WTC11 (cell line): ENCODE measurements around the gene GREB1. TPM values are rescaled to one million over a fixed set of nuclear protein-coding genes. Genes with fewer than 3 reads are reported as not detected.

ENCODE experiments used
- AR ChIP-seq: fragments of 250-450 bp; sonication (Bioruptor Pico); IDR thresholded peaks from 2 replicates; pipeline ENCODE4 v1.9.0; 2021; ENCODE audit warnings: mild to moderate bottlenecking
- CREM ChIP-seq: sonication (generic); formaldehyde crosslinking; IDR thresholded peaks from 2 replicates; pipeline ENCODE4 v1.8.1; 2022; ENCODE audit warnings: mild to moderate bottlenecking, missing genetic modification reagents, moderate library complexity
- EMX1 ChIP-seq: fragments of 250-450 bp; sonication (Bioruptor Pico); IDR thresholded peaks from 2 replicates; pipeline ENCODE4 v1.8.0; 2021; ENCODE audit warnings: mild to moderate bottlenecking
- ESRRA ChIP-seq: sonication (generic); formaldehyde crosslinking; IDR thresholded peaks from 2 replicates; pipeline ENCODE4 v1.8.1; 2022; ENCODE audit warnings: mild to moderate bottlenecking, missing genetic modification reagents, borderline replicate concordance
- FOXK1 ChIP-seq: sonication (generic); formaldehyde crosslinking; IDR thresholded peaks from 2 replicates; pipeline ENCODE4 v1.8.0; 2022; ENCODE audit warnings: mild to moderate bottlenecking, moderate library complexity, missing genetic modification reagents
- GTF2I ChIP-seq: fragments of 250-450 bp; sonication (Bioruptor Pico); conservative IDR thresholded peaks from 2 replicates; pipeline ENCODE4 v1.4.0; 2021; ENCODE audit warnings: mild to moderate bottlenecking
- IRF2 ChIP-seq: sonication (generic); formaldehyde crosslinking; IDR thresholded peaks from 2 replicates; pipeline ENCODE4 v1.8.0; 2022; ENCODE audit warnings: low read depth, missing genetic modification reagents, borderline replicate concordance
- JUN ChIP-seq: sonication (generic); formaldehyde crosslinking; IDR thresholded peaks from 2 replicates; pipeline ENCODE4 v1.8.0; 2023; ENCODE audit warnings: mild to moderate bottlenecking, missing genetic modification reagents
- MXD4 ChIP-seq: fragments of 250-450 bp; sonication (Bioruptor Pico); IDR thresholded peaks from 2 replicates; pipeline ENCODE4 v1.8.0; 2021; ENCODE audit warnings: mild to moderate bottlenecking, moderate library complexity, borderline replicate concordance
- NR1H2 ChIP-seq: sonication (generic); formaldehyde crosslinking; IDR thresholded peaks from 2 replicates; pipeline ENCODE4 v1.9.0; 2021; ENCODE audit warnings: mild to moderate bottlenecking, moderate library complexity, missing genetic modification reagents
- NR2C2 ChIP-seq: sonication (generic); formaldehyde crosslinking; IDR thresholded peaks from 2 replicates; pipeline ENCODE4 v1.8.0; 2022; ENCODE audit warnings: mild to moderate bottlenecking, missing genetic modification reagents
- PRDM15 ChIP-seq: sonication (generic); formaldehyde crosslinking; IDR thresholded peaks from 2 replicates; pipeline ENCODE4 v1.8.0; 2022; ENCODE audit warnings: missing genetic modification reagents
- SMAD4 ChIP-seq: sonication (generic); formaldehyde crosslinking; IDR thresholded peaks from 2 replicates; pipeline ENCODE4 v1.8.0; 2022; ENCODE audit warnings: mild to moderate bottlenecking, missing genetic modification reagents
- TCF7 ChIP-seq: sonication (generic); formaldehyde crosslinking; IDR thresholded peaks from 2 replicates; pipeline ENCODE4 v1.8.0; 2022; ENCODE audit warnings: mild to moderate bottlenecking, low read depth, missing genetic modification reagents, moderate library complexity
- TEAD1 ChIP-seq: sonication (generic); formaldehyde crosslinking; IDR thresholded peaks from 2 replicates; pipeline ENCODE4 v1.8.0; 2022; ENCODE audit warnings: mild to moderate bottlenecking, missing genetic modification reagents
- TEAD4 ChIP-seq: sonication (generic); formaldehyde crosslinking; IDR thresholded peaks from 2 replicates; pipeline ENCODE4 v1.8.0; 2022; ENCODE audit warnings: mild to moderate bottlenecking, missing genetic modification reagents
- USF1 ChIP-seq: sonication (generic); formaldehyde crosslinking; IDR thresholded peaks from 2 replicates; pipeline ENCODE4 v1.8.0; 2022; ENCODE audit warnings: mild to moderate bottlenecking, missing genetic modification reagents
- ZBTB21 ChIP-seq: sonication (generic); formaldehyde crosslinking; IDR thresholded peaks from 2 replicates; pipeline ENCODE4 v1.8.1; 2023; ENCODE audit warnings: mild to moderate bottlenecking, missing genetic modification reagents, borderline replicate concordance
- ZNF138 ChIP-seq: sonication (generic); formaldehyde crosslinking; conservative IDR thresholded peaks from 2 replicates; pipeline ENCODE4 v1.8.1; 2022; ENCODE audit warnings: mild to moderate bottlenecking, moderate library complexity, missing genetic modification reagents
- ZNF263 ChIP-seq: sonication (generic); formaldehyde crosslinking; IDR thresholded peaks from 2 replicates; pipeline ENCODE4 v1.8.1; 2022; ENCODE audit warnings: low read depth, mild to moderate bottlenecking, moderate library complexity, missing genetic modification reagents
- ZNF317 ChIP-seq: sonication (generic); formaldehyde crosslinking; IDR thresholded peaks from 2 replicates; pipeline ENCODE4 v1.8.1; 2023; ENCODE audit warnings: low read depth, mild to moderate bottlenecking, moderate library complexity, missing genetic modification reagents, borderline replicate concordance
- ZNF671 ChIP-seq: fragments of 250-450 bp; sonication (Bioruptor Pico); IDR thresholded peaks from 2 replicates; pipeline ENCODE4 v1.8.0; 2021; ENCODE audit warnings: mild to moderate bottlenecking
- total RNA-seq: library from RNA; stranded (reverse); gene quantifications from 3 replicates; pipeline ENCODE4 v1.2.3, GENCODE V29; 2021
- TF ChIP-seq, protein P1 (sequence below): sonication (generic); formaldehyde crosslinking; IDR thresholded peaks from 2 replicates; pipeline ENCODE4 v1.8.1; 2023; ENCODE audit warnings: mild to moderate bottlenecking, moderate library complexity, missing genetic modification reagents
- TF ChIP-seq, protein P2 (sequence below): fragments of 250-450 bp; sonication (Bioruptor Pico); IDR thresholded peaks from 2 replicates; pipeline ENCODE4 v1.9.0; 2021; ENCODE audit warnings: moderate library complexity, mild to moderate bottlenecking, inconsistent platforms, borderline replicate concordance
- TF ChIP-seq, protein P3 (sequence below): sonication (generic); formaldehyde crosslinking; IDR thresholded peaks from 2 replicates; pipeline ENCODE4 v1.8.1; 2023; ENCODE audit warnings: mild to moderate bottlenecking, missing genetic modification reagents, moderate library complexity
- TF ChIP-seq, protein P4 (sequence below): sonication (generic); formaldehyde crosslinking; IDR thresholded peaks from 2 replicates; pipeline ENCODE4 v1.8.1; 2023; ENCODE audit warnings: mild to moderate bottlenecking, missing genetic modification reagents

GREB1 gene
- total RNA-seq, 1 experiment from 2014 or later: 35.7 TPM

DNA sequence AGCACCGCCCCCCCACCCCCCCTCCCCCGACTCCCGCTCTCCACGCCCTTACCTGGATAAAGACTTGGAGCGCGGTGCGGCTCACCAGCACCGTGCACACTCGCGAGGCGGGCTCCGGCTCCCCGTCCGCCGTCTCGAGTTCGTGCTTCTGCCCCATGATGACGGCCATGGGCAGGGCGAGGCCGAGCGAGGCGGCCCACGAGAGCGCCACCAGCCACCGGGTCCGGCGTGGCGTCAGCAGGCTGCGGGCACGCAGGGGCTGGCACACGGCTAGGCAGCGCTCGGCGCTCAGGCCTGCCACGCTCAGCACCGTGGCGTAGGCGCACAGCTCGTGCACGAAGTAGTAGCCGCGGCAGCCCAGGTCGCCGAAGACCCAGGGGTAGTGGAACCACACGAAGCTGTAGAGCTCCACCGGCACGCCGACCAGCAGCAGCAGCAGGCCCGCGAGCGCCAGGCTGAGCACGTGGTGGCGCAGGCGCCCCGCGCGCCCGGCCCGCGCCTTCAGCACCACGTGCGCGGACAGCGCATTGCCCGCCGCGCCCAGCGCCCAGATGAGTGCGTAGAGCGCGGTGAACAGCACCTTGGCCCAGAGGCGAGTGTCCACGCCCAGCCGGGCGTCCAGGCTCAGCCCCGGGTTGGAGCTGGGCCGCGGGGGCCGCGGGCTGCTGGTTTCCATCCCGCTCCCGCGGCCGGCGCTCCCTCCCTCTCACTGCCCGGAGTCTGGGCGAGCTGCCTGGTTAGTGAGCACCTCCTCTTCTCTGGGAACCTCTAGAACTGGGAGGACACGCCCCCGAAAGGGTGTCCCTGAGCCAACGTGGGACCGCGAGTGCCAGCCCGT is 135.8 kb downstream of the GREB1 start, which contains the start of gene NTSR2 (continued):
- TF ChIP-seq TEAD4: peak; percentile 97
- TF ChIP-seq, protein P1, sequence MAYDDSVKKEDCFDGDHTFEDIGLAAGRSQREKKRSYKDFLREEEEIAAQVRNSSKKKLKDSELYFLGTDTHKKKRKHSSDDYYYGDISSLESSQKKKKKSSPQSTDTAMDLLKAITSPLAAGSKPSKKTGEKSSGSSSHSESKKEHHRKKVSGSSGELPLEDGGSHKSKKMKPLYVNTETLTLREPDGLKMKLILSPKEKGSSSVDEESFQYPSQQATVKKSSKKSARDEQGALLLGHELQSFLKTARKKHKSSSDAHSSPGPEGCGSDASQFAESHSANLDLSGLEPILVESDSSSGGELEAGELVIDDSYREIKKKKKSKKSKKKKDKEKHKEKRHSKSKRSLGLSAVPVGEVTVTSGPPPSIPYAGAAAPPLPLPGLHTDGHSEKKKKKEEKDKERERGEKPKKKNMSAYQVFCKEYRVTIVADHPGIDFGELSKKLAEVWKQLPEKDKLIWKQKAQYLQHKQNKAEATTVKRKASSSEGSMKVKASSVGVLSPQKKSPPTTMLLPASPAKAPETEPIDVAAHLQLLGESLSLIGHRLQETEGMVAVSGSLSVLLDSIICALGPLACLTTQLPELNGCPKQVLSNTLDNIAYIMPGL (CRISPR knock-in tag): peak; percentile 97
- TF ChIP-seq USF1 (CRISPR knock-in tag): peak; percentile 87
- TF ChIP-seq CREM (CRISPR knock-in tag): peak; percentile 96
- TF ChIP-seq NR2C2 (CRISPR knock-in tag): peak; percentile 92
- TF ChIP-seq, protein P2, sequence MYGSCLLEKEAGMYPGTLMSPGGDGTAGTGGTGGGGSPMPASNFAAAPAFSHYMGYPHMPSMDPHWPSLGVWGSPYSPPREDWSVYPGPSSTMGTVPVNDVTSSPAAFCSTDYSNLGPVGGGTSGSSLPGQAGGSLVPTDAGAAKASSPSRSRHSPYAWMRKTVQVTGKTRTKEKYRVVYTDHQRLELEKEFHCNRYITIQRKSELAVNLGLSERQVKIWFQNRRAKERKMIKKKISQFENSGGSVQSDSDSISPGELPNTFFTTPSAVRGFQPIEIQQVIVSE (CRISPR knock-in tag): no peak
- no peak for TF ChIP-seq NR1H2 (CRISPR knock-in tag)
- TF ChIP-seq, protein P3, sequence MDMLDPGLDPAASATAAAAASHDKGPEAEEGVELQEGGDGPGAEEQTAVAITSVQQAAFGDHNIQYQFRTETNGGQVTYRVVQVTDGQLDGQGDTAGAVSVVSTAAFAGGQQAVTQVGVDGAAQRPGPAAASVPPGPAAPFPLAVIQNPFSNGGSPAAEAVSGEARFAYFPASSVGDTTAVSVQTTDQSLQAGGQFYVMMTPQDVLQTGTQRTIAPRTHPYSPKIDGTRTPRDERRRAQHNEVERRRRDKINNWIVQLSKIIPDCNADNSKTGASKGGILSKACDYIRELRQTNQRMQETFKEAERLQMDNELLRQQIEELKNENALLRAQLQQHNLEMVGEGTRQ (CRISPR knock-in tag): peak; percentile 92
- no peak for TF ChIP-seq AR (CRISPR knock-in tag)
- TF ChIP-seq ESRRA (CRISPR knock-in tag): peak; percentile 99
- TF ChIP-seq FOXK1 (CRISPR knock-in tag): peak; percentile 99
- TF ChIP-seq JUN: peak; percentile 99
- TF ChIP-seq EMX1 (CRISPR knock-in tag): no peak
- TF ChIP-seq IRF2: peak; percentile 96
- TF ChIP-seq ZNF671 (CRISPR knock-in tag): no peak
- peak; percentile 100 for TF ChIP-seq ZNF138 (CRISPR knock-in tag)
- TF ChIP-seq GTF2I (CRISPR knock-in tag): no peak
- TF ChIP-seq ZNF263 (CRISPR knock-in tag): peak; percentile 91
- TF ChIP-seq TEAD1 (CRISPR knock-in tag): peak; percentile 100
- peak; percentile 88 for TF ChIP-seq ZNF317
- TF ChIP-seq PRDM15: peak; percentile 82
- TF ChIP-seq SMAD4: peak; percentile 98
- TF ChIP-seq ZBTB21 (CRISPR knock-in tag): peak; percentile 98
- peak; percentile 99 for TF ChIP-seq TCF7 (CRISPR knock-in tag)
- TF ChIP-seq MXD4 (CRISPR knock-in tag): no peak
- TF ChIP-seq, protein P4, sequence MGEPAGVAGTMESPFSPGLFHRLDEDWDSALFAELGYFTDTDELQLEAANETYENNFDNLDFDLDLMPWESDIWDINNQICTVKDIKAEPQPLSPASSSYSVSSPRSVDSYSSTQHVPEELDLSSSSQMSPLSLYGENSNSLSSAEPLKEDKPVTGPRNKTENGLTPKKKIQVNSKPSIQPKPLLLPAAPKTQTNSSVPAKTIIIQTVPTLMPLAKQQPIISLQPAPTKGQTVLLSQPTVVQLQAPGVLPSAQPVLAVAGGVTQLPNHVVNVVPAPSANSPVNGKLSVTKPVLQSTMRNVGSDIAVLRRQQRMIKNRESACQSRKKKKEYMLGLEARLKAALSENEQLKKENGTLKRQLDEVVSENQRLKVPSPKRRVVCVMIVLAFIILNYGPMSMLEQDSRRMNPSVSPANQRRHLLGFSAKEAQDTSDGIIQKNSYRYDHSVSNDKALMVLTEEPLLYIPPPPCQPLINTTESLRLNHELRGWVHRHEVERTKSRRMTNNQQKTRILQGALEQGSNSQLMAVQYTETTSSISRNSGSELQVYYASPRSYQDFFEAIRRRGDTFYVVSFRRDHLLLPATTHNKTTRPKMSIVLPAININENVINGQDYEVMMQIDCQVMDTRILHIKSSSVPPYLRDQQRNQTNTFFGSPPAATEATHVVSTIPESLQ (CRISPR knock-in tag): no peak; the same call in 1 of the 2 replicates
